GM19455 (cell line): ENCODE data around the gene RDH8.
"Not testable (repeated sequence)": the region's sequence is repeated elsewhere in the genome, so short reads cannot be mapped to it uniquely, and the experiment has no call there.

ENCODE experiments used
- ATAC-seq: cut with Tn5 transposase; IDR thresholded peaks from one replicate; pipeline ENCODE4 v1.9.1; 2021; ENCODE audit not compliant: unreplicated experiment

RDH8 gene

DNA sequence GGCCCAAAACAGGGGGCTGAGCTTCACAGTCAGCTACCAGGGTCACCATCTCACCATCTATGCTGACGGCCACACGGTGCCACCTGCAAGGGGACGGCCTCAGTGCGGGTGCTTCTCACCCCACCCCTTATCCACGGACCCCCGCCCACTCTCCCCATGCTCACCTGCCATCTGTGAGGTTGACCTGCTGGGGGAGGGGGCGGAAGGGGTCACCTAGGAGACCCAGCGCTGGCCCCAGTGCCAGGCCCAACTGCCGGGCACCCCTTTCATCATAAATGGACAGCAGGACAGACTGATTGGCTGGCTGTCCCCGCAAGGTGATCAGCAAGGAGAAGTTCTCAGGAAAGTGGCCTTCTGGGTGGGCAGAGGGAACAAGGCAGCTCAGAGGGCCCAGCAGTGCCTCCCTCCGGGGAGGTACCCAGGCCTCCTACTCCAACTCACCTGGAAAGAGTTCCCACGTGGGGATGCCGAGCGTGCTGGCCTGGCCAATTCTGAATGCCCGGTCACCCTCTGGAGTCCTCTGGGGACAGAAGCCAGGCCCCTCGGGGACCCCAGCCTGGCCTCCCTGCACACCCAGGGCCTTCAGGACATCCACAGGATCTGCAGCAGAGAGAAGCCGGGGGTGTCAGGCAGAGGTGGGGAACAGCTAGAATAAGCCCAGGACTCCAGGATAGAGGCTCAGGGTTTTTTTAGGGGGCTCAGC is 7.5 kb upstream of the RDH8 start:
- no peak for ATAC-seq

DNA sequence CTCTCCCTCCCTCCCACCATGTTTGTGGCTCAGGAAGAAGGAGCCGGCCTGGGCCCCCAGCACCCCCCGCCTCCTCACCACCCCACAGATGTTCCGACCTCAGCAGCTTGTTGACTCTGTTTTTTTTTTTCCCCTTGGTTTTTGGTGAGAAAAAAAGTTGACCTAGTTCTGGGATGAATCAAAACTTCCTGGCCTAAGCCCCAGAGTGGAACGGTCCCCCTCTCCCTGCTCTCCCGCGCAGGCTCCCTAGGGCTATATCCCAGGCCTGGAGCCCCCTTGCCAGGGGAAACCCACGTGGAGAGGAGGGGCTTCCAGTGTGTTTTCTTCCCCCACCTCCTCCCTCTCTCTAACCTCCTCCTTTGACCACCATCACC is 7.0 kb upstream of the RDH8 start:
- no peak for ATAC-seq

DNA sequence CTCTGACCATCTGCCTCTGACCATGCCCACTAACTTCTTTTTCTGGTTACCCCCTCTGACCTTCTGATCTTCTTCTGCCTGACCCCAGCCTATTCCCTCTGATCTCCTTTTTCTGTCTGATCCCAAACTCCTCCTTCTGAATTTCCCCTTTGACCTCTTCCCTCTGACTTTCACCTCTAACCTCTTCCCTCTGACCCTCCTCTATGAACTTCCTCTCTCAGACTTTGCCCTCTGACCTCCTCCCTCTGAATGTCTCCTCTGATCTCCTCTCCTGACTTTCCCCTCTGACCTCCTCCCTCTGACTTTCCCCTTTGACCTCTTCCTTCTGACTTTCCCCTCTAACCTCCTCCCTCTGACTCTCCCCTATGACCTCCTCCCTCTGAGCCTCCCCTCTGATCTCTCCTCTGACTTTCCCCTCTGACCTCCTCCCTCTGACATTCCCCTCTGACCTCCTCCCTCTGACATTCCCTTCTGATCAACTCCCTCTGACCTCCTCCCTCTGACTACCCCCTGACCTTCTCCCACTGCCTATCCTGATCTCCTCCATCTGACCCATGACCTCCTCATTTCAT is 6.4 kb upstream of the RDH8 start:
- no peak for ATAC-seq

DNA sequence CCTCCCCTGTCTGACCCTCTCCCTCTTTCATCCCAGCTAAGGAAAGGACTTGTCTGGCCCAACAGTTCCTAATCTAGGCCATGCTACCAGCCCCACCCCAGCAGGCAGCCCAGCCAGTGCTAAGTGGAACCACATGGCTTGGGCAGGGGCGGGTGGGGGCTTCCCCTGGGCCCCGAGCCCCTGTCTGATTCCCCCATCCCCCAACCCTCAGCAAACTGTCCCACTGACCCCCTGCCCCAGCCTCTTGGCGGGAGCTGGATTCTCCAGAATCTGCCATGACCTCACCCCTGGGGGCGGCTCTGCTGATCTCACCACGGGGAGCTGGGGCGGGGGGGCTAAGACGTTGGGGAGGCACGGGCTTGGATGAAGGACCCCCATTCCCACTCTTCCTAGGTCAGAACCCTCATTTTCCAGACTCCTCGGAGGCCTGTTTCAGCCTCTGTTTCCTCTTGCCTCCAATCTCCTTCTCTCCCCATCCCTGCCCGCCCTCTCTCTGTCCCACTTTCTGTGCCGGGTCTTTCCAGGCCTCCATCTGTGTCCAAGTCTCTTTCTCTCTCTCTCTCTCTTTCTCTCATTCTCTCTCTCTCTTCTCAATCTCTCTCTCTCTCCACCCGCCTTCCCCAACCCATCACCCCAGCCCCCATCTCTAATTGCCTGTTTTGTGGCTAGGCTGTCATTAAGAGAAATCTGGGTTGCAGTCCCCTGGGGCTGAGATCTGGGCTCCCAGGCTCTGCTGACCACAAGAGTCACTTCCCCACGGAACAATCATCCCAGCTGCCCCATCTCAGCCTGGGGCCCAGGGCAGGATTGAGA is 5.7 kb upstream of the RDH8 start:
- ATAC-seq, result no peak

DNA sequence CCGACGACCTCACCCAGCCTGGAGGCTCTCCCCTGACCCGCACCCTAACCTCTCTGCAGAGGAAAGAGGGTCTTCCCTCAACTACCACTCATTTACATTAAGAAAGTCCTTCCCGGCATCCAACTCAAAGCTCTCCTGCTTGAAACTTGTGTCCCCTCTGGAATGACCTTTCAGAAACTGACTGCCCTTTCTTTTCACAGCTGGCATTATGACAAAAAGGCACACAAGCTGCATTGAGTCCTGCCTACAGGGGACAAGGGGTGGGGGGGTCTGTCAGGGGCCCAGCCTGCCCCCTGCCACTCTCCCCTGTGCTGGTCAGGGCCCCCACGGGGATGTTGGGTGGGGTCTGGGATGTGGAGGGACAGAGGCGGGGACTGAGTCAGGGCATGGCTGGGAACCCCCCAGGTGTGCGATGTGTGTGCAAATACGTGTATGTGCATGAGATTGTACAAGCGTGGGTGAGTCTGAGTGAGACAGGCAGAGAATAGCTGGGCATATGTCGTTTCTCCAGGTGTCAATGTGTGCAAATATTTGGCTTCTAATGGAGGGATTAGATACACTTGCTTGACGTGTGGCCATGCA is 5.0 kb upstream of the RDH8 start:
- ATAC-seq, result no peak

GRCh38 chr19:10009714-10010224 is 3.5 kb upstream of the RDH8 start:
- no peak for ATAC-seq

- ATAC-seq, result no peak
These were observed 3.0 kb upstream of the RDH8 start, which contains the start of gene COL5A3 for GRCh38 chr19:10010247-10010691. Gene COL5A3 (minus strand): TSS chr19:10010504. CDS start chr19:10010385, 119 bp downstream.

DNA sequence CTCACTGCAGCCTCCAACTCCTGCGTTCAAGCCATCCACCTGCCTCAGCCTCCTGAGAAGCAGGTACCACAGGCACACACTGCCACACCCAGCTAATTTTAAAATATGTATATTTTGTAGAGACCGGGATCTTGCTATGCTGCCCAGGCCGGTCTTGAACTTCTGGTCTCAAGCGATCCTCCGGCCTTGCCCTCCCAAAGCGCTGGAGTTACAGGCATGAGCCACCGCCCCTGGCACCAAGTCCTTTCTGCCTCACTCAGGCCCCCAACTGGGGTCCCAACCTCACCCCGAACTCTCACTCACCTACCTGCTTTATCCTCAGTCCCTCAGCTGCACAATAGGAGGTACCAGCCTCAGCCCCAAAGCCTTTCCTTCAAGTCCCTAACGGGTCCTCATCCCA is 2.3 kb upstream of the RDH8 start:
- ATAC-seq, result no peak

DNA sequence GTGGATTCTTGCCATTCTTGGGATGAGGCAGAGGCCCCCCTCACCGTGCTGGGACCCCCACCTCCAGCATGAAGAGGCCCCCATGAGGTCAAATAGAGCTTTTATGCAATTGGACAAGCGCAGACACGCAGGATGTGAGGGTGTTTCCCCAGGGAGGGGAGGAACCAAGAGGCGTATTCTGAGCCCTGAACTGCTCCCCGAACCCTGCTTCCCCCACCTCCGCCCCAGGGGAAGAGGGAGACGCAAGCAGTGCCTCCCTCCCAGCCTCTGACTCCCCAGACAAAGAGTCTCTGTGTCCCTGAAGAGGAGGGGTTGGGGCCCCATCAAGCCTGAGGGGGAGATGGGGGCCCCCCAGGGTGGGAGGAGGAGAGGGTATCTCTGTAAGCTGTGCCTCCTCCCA is 1.3 kb upstream of the RDH8 start:
- ATAC-seq, result no peak

- no peak for ATAC-seq
These were observed 743 bp downstream of the RDH8 start for GRCh38 chr19:10013834-10014618.

GRCh38 chr19:10018263-10018662 is 5.0 kb downstream of the RDH8 start:
- no peak for ATAC-seq

DNA sequence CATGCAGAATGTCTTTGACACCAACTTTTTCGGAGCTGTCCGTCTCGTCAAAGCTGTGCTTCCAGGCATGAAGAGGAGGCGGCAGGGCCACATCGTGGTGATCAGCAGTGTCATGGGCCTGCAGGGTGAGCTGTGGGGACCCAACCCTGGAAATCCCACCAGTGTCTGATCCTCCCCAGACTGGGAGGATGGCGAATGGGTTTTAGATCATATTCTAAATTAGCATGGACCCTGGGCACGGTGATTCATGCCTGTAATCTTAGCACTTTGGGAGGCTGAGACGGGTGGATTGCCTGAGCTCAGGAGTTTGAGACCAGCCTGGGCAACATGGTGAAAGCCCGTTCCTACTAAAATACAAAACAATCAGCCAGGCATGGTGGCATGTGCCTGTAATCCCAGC is 5.5 kb downstream of the RDH8 start:
- no peak for ATAC-seq

GRCh38 chr19:10019246-10019645 is 6.0 kb downstream of the RDH8 start:
- ATAC-seq, result no peak

GRCh38 chr19:10020851-10021250 is 7.6 kb downstream of the RDH8 start:
- ATAC-seq, result no peak

DNA sequence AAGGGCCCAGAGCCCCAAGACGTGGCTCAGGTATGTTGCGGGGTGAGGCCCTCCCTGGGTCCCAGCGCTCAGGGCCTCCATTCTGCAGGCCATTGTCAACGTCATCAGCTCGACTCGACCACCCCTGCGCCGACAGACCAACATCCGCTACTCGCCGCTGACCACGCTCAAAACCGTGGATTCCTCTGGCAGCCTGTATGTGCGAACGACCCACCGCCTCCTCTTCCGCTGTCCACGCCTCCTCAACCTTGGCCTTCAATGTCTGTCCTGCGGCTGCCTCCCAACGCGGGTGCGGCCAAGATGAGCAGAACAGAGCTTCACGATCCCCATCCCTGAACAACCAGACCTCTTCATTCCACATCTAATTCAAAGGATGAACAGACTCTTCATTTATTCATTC is 8.2 kb downstream of the RDH8 start:
- no peak for ATAC-seq

DNA sequence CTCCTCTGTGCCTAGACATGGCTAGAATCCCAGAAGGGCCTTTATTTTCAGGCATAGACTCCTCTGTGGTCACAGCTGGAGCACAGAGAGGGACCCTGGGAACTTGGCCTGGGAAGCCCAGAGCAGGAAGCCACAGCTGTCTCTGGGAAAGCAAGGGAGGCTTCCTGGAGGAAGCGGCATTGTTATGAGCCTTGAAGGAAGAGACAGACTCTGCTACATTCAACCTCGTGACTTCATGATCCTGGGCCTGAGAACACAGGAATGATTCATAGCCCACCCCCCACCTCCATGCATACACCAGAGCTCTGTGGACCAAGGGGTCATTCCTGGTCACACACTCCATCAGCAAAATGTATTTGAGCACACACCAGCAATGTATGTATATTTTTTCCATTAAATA is 8.6 kb downstream of the RDH8 start:
- ATAC-seq, result no peak

DNA sequence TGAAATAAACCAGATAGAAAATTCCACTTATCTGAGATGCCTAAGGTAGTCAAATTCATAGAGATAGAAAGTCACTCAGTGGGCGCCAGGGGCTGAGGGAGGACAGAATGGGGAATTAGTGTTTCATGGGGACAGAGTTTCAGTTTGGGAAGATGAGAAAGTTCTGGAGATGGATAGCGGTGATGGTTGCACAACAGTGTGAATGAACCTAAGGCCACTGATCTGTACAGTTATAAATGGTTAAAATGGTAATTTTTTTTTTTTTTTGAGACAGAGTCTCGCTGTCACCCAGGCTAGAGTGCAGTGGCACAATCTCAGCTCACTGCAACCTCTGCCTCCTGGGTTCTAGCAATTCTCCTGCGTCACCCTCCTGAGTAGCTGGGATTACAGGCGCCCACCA is 9.8 kb downstream of the RDH8 start:
- ATAC-seq, result not testable (repeated sequence)

- no peak for ATAC-seq
These were observed 13.5 kb downstream of the RDH8 start for GRCh38 chr19:10026744-10027143.

DNA sequence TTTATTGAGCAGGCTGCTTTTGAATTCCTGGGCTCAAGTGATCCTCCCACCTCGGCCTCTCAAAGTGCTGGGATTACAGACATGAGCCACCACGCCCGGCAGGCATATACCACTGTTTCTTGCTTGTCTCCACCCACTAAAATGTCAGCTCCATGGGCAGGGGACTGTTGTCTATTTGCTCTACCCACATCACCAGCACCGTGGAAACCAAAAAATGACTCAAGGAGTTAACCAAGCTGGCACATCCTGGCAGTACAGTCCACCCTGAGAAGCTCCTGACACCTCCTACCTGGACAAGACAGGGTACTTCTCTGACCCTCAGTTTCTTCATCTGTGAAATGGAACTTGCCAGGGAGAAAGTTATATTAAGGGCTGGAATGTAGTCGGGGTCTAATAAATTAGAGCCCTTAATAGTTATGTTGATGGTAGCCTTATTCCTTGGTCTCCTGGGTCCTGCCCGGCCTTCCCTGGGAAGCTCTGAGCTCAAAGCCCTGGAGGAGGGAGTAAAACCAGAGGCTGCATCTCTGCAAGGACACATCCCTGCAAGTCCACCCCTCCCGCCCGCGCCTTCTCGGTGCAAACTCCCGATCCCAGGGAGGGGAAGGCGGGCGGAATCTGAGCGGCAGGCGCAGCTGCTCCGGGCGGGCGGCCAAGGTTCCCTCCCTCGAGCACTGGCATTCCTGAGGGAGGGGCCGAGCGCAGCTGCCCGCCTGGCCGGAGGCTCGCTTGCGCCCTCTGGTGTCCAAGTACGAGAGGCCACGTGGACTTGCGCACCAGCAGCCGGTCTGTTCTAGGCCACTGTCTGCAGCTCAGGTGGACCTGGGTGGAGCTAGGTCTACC is 14.1 kb downstream of the RDH8 start:
- ATAC-seq, result no peak

DNA sequence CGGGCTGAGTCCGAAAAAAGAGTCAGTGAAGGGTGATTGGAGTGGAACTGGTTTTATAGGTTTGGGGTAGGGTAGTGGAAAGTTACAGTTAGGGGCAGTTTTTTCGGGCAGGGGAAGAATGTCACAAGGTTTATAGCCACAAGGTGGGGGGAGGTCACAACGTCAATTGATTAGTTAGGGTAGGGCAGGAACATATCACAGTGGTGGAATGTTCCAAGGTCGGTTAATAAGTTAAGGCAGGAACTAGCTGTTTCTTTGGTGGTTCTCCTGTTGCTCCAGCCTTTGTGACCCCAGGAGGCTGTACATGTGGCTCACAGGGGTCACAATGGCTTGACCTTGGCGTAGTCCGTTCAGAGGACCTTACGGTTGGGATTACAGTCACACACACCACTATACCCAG is 20.3 kb downstream of the RDH8 start:
- ATAC-seq, result no peak
